ELF-1 (cell line): ENCODE measurements around the gene NLRP6.
"Not testable (repeated sequence)": the region's sequence is repeated elsewhere in the genome, so short reads cannot be mapped to it uniquely, and the experiment has no call there.

Source experiments
- DNase-seq: peaks from one replicate; pipeline ENCODE4 v3.0.0-alpha.2; 2016; ENCODE audit warnings: low read depth, low spot score

The NLRP6 gene

DNA sequence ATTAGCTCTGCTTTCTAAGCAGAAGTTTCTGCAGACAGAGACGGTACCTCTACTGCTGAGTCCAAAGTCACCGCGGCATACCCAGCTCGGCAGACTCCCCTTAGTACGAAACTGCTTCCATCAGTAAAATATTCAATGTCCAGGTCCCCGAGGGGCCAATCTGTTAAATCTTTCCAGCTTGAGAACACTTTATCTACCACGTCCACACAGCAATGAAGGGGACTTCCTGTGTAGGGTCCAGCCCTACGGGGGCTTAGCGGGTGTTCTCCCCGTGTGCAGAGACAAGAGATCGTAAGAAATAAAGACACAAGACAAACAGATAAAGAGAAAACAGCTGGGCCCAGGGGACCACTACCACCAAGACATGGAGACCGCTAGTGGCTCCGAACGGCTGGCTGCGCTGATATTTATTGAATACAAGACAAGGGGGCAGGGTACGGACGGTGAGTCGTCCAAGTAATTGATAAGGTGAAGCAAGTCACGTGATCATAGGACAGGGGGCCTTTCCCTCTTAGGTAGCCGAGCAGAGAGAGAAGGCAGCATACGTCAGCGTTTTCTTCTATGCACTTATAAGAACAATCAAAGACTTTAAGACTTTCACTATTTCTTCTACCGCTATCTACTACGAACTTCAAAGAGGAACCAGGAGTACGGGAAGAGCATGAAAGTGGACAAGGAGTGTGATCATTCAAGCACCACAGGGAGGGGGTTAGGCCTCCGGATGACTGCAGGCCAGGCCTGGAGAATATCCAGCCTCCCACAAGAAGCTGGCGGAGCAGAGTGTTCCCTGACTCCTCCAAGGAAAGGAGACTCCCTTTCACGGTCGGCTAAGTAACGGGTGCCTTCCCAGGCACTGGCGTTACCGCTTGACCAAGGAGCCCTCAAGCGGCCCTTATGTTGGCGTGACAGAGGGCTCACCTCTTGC is 46.6 kb downstream of the NLRP6 start:
- DNase-seq = peak; percentile 31

DNA sequence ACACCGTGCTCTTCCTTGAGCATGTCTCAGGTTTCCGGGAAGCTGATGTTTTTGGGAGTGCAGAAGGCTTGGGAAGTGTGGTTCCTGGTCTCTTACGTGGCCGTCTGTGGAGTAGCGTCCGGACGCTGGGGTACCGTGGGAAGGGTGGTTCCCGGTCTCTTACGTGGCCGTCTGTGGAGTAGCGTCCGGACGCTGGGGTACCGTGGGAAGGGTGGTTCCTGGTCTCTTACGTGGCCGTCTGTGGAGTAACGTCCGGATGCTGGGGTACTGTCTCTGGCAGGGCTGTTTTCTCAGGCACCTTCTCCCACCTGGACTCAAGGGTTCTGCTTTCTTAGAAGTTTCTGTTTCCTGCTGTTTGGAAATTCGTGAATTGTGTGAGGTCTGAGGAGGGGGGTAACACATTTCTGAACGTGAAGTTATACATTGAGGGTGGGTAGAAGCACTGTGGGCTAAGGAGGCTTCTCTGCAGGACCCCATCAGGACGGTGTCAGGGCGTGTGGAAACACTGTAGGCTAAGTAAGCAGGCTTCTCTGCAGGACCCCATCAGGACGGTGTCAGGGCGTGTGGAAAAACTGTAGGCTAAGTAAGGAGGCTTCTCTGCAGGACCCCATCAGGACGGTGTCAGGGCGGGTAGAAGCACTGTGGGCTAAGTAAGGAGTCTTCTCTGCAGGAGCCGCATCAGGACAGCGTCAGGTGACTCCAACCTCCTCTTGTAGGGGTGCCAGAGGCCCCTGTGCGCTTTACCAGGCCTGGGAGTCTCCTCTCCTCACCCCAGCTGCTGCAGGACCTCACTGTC is 47.8 kb downstream of the NLRP6 start:
- no peak for DNase-seq

DNA sequence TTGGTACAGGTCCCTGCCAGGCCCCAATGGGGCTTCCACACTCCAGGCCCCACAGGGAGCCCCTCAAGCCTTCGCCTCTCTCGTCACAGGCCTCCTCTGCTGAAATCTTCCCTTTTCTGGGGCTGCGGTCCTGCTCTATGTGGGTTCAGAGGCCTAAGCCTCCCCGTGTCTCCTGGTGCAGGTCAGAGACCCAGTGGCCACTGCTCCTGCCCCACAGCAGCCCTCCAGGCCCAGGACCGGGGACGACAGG is 48.3 kb downstream of the NLRP6 start:
- DNase-seq = no peak

DNA sequence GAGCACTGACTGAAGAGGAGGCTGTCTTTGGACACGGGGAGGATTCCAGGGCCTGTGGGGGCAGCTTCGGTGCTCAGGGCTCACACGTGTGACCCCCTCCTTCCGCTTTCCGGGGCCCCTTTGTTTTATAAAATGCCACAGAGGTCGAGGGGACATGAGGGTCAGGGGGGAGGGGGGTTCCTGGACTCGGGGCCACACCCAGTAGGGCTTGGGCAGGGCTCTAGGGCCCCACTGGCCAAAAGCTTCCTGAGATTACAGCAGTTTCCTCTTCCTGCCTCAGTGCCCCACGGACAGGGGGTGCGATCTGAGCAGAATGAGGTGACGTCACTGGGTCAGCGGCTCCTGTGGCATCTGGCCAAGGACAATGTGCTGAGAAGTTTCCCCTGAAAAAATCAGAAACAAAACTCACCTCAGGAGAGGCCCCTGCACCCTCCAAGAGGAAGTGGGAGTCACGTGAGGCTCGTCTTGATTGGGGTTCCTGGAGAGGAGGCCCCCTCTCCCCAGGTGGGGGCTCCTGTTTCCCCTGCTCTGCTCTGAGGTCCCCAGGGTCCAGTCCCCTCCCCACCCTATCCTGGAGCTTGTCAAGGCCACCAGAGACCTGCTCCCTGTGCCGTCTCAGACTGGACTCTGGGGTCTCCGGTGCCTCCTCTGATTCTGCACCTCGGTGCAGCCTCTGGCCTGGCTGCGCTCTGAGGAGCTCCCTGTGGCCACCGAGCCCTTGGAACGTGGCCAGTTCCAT is 48.8 kb downstream of the NLRP6 start:
- DNase-seq = no peak

DNA sequence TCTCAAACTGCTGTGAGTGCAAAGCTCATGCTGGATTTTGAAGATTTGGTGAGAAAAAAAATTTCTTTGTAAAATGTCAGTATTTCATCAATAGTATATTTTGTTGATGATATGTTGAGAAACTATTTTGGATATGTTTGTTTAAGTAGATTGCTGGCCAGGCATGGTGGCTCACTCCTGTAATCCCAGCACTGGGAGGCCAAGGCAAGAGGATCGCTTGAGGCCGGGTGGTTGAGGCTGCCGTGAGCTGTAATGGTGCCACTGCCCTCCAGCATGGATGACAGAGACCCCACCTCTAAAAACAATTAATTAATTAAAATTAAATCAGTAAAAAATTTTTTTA is 49.3 kb downstream of the NLRP6 start:
- no peak for DNase-seq

DNA sequence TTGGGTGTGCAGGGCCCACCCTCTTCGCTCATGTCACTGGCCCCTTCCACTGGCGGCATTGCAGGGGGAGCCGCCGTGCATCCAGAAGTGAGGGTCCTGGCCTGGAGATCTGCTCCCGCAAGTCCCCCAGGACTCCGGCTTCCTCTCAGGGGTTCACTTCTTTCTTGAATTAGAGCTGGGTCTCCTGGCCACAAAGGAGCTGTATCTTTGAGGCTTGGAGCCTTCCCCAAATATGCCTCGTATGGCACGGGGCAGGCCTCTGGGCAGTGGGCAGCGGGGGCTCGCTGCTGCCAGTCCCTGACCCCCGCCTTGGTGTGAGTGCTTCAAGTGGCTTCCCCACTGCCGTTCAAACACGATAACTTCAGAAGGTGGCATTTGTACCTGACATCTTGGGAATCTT is 49.8 kb downstream of the NLRP6 start:
- no peak for DNase-seq

DNA sequence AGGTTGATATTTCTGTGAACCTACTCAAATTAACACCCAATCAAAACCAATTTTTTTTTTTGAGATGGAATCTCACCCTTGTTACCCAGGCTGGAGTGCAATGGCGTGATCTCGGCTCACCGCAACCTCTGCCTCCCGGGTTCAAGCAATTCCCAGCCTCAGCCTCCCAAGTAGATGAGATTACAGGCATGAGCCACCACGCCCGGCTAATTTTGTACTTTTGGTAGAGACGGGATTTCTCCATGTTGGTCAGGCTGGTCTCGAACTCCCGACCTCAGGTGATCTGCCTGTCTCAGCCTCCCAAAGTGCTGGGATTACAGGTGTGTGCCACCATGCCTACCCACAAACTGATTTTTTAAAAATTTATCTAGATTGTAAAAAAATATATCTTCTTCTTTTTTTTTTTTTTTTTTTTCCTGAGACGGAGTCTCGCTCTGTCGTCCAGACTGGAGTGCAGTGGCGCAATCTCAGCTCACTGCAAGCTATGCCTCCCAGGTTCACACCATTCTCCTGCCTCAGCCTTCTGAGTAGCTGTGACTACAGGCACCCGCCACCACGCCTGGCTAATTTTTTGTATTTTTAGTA is 50.4 kb downstream of the NLRP6 start:
- not testable (repeated sequence) for DNase-seq

DNA sequence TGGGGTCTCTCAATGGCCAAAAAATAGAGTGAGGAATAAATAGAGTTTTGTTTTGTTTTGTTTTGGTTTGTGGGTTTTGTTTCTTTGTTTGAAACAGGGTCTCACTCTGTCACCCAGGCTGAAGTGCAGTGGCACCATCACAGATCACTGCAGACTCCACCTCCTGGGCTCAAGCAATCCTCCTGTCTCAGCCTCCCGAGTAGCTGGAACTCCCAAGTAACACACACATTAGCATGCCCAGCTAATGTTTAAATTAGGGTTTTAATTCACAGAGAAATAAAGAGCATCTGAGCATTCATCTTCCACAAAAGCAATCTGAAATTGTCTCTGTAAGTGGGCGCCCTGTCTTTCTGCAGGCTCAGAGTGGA is 51.7 kb downstream of the NLRP6 start:
- DNase-seq = no peak

DNA sequence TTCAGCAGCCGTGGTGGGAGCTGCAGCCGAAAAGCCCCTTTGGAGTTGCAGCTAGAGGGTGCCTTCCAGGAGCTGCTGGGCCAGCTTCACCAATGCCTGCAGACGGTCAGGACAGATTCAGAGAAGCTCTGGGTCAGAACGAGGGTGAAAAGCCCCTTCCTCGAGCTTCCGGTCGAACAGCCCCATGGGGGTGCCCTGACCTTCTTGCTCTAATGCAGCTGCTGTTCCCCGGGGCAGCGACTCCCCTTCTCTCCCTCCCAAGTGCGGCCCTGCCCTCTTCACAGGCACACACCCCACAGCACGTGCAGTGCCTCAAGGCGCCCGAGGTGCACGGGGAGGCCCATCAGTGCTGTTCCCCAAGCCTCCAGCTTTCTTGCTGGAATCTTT is 52.1 kb downstream of the NLRP6 start:
- DNase-seq = no peak

DNA sequence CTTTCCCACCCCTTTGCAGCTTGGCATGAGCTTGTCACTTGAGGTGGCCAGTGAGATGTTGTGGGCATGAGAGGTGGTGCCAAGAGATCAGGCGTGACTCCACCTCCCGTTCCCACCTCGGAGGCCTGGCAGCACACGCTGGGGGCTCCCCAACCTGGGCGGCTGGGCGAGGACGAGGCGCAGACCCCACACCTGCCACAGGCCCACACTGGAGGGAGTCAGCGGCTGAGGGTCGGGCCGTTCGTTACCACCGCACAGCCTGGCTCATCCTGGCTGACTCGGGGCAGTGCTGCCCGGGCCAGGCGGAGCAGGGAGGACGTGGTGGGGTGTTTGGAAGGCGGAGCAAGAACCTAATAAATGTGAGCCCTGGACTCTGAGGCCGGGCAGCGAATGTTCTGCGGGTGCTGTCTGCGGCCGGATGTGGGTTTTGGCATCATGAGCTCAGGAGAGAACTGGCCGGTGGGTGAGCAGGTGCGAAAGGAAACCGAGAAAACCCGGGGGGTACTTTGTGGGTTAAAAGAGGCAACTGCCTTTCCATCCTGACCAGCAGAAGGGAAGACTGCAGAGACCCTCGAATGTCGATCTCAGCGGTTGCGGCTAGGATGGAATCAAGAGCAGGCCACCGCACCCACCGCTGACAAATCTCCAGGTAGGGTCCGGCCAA is 52.6 kb downstream of the NLRP6 start:
- DNase-seq = no peak

DNA sequence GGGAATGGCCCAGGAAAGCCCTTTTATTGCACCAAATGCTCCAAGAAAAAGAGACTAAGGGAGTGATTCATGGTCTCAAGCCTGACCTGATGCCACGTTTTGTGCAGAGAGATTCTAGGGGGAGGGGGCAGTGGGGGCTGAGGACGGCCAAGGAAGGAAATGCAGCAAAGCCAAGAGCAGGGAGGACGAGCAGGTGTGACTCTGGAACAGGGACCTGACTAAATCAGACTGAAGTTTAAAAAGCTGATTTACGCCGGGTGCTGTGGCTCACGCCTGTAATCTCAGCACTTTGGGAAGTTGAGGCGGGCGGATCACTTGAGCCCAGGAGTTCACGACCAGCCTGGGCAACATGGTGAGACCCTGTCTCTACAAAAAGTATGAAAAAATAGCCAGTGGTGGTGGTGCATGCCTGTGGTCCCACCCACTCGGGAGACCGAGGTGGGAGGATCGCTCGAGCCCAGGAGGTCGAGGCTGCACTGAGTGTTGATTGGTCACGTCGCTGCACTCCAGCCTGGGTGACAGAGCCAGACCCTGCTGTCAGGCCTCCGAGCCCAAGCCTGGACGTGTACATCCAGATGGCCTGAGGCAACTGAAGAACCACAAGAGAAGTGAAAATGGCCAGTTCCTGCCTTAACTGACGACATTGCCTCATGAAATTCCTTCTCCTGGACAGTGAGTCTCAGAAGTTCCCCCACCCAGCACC is 53.3 kb downstream of the NLRP6 start:
- no peak for DNase-seq

DNA sequence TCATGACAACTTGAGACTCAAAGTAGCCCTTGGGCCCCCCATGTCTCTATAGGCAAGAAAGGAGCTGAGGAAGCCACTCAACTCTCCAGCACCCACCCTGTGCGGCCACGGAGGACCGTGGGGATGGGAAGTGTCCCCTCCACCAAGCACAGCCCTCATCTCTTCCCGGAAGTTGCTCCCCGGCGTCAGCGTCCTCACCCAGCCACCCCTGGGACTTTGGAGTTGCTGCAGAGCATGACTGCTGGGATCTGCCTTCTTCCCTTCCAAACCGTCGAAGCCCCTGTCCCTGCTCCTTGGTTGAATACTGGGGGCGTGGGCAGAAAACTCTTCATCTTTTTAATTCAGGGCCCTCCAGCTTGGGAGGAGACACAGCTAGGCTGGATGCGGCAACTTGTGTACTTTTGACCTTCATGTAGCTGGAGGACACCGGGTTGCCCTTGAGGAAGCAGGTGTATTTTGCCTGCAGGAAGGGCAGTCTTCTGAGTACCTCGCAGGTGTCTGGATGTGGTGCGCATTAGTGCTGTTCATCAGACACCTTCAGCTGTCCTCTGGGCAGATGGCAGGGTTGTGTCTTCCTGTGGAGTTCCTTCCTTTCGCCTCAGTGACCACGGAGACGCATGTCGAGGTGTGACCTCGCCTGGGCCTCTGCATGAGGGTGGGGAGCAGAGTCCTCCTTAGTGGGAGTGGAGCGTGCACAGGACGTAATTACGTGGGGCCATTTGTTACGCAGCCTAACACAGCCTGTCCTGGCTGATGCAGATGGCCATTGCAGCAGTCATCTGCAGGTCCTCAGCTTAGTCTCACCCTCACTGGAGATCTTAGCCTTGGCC is 54.7 kb downstream of the NLRP6 start:
- no peak for DNase-seq

DNA sequence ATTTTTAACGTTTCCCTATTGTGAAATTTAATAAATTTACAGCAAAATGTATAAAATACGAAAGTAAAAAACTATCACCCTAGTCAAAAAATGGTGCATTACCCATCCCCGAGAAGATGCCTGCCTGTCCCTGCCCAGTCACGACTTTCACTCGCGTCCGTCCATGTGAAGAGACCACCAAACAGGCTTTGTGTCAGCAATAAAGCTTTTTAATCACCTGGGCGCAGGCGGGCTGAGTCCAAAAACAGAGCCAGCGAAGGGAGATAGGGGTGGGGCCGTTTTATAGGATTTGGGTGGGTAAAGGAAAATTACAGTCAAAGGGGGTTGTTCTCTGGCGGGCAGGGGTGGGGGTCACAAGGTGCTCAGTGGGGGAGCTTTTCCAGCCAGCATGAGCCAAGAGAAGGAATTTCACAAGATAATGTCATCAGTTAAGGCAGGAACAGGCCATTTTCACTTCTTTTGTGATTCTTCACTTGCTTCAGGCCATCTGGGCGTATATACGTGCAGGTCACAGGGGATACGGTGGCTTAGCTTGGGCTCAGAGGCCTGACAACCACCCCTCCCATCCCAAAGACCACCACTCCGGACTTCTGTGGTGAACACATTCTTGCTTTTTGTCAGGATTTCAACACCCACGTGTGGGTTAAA is 55.5 kb downstream of the NLRP6 start:
- peak; percentile 91 for DNase-seq

DNA sequence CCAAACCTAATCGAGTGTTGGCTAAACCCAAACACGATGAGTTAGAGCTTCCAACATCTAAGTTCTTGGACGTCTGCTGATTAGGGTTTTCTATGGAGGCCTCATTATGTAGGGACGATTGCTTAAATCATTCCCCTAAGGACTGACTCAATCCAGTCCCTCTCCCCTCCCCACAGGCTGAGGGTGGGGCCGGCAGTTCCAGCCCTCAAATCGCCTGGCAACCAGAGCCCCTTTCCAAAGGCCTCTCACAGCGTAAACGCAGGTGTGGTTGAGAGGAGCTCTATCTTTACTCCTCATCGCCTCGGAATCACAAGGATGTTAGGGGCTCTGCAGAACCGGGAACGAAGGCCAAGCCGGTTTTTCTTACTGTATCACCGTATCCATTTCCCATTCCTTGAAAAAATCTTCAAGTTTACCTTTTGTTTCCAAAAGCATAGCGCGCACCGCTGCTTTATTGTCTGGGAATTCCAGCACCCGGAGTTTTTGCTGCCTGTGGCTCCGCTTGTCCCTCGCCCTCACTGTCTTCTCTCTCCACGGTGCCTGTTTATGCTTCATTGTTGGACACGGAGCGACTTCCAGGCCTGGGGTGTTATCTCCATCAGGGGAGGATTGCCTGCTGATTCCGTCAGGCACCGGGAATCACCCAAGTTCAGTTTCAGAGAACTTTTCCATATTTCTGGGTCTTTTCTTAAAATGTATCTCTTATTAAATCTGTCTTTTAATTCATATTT is 56.2 kb downstream of the NLRP6 start:
- peak; percentile 93 for DNase-seq
